Measurements from ENCODE around the gene SEMA5A. TPM values are rescaled to one million over a fixed set of nuclear protein-coding genes. Genes with fewer than 3 reads are reported as not detected.

The SEMA5A gene
- total RNA-seq, 1 donor from 2014 or later, result 31.1 TPM

GRCh38 chr5:9054322-9054721 lies 491.6 kb downstream of the SEMA5A start:
- Mint-ChIP-seq H3K36me3 (ENCODE audit: low read depth, unreplicated experiment) (no peaks in the 10 kb centered on the region), H3K27ac (ENCODE audit: unreplicated experiment) (no peak overlapping the region), H3K9me3 (ENCODE audit: unreplicated experiment) (no peaks in the 10 kb centered on the region), H3K4me3 (ENCODE audit: unreplicated experiment) (no peak overlapping the region), H3K27me3 (ENCODE audit: unreplicated experiment) (no peaks in the 10 kb centered on the region), H3K4me1 (ENCODE audit: unreplicated experiment) (no peaks in the 10 kb centered on the region)
- no peak for TF ChIP-seq CTCF (IDR thresholded peaks at IDR 0.05; ENCODE audit: unreplicated experiment)
- DNase-seq (ENCODE audit: low spot score), result no peak

- H3K4me1 Mint-ChIP-seq (ENCODE audit: unreplicated experiment), result no peaks in the 10 kb centered on the region
- no peaks in the 10 kb centered on the region for H3K27me3 Mint-ChIP-seq (ENCODE audit: unreplicated experiment)
- H3K9me3 Mint-ChIP-seq (ENCODE audit: unreplicated experiment), result no peaks in the 10 kb centered on the region
- H3K4me3 Mint-ChIP-seq (ENCODE audit: unreplicated experiment), result no peak overlapping the region
- DNase-seq (ENCODE audit: low spot score), result no peak
- H3K27ac Mint-ChIP-seq (ENCODE audit: unreplicated experiment), result no peak overlapping the region
- no peaks in the 10 kb centered on the region for H3K36me3 Mint-ChIP-seq (ENCODE audit: low read depth, unreplicated experiment)
- TF ChIP-seq CTCF (IDR thresholded peaks at IDR 0.05; ENCODE audit: unreplicated experiment), result no peak
These were observed 493.5 kb downstream of the SEMA5A start for GRCh38 chr5:9052421-9052820.

- DNase-seq (ENCODE audit: low spot score), result no peak
- no peak for TF ChIP-seq CTCF (IDR thresholded peaks at IDR 0.05; ENCODE audit: unreplicated experiment)
- H3K27me3 Mint-ChIP-seq (ENCODE audit: unreplicated experiment), result no peaks in the 10 kb centered on the region
- no peak overlapping the region for H3K4me3 Mint-ChIP-seq (ENCODE audit: unreplicated experiment)
- H3K36me3 Mint-ChIP-seq (ENCODE audit: low read depth, unreplicated experiment), result no peaks in the 10 kb centered on the region
- no peaks in the 10 kb centered on the region for H3K9me3 Mint-ChIP-seq (ENCODE audit: unreplicated experiment)
- no peak overlapping the region for H3K27ac Mint-ChIP-seq (ENCODE audit: unreplicated experiment)
- no peaks in the 10 kb centered on the region for H3K4me1 Mint-ChIP-seq (ENCODE audit: unreplicated experiment)
These were observed 494.1 kb downstream of the SEMA5A start for GRCh38 chr5:9051779-9052178.

- Mint-ChIP-seq H3K27me3 (ENCODE audit: unreplicated experiment) (no peaks in the 10 kb centered on the region), H3K9me3 (ENCODE audit: unreplicated experiment) (no peaks in the 10 kb centered on the region), H3K4me3 (ENCODE audit: unreplicated experiment) (no peak overlapping the region), H3K4me1 (ENCODE audit: unreplicated experiment) (no peaks in the 10 kb centered on the region), H3K27ac (ENCODE audit: unreplicated experiment) (no peak overlapping the region), H3K36me3 (ENCODE audit: low read depth, unreplicated experiment) (no peaks in the 10 kb centered on the region)
- TF ChIP-seq CTCF (IDR thresholded peaks at IDR 0.05; ENCODE audit: unreplicated experiment), result no peak
- no peak for DNase-seq (ENCODE audit: low spot score)
These were observed 497.9 kb downstream of the SEMA5A start for GRCh38 chr5:9047932-9048331.

GRCh38 chr5:9046756-9047481 lies 499.0 kb downstream of the SEMA5A start:
- Mint-ChIP-seq H3K4me3 (ENCODE audit: unreplicated experiment) (no peak overlapping the region), H3K4me1 (ENCODE audit: unreplicated experiment) (no peaks in the 10 kb centered on the region), H3K36me3 (ENCODE audit: low read depth, unreplicated experiment) (no peaks in the 10 kb centered on the region), H3K9me3 (ENCODE audit: unreplicated experiment) (no peaks in the 10 kb centered on the region), H3K27ac (ENCODE audit: unreplicated experiment) (no peak overlapping the region), H3K27me3 (ENCODE audit: unreplicated experiment) (no peaks in the 10 kb centered on the region)
- no peak for DNase-seq (ENCODE audit: low spot score)
- TF ChIP-seq CTCF (IDR thresholded peaks at IDR 0.05; ENCODE audit: unreplicated experiment), result no peak
